ENCODE results near the gene SERPINE3.

DNA sequence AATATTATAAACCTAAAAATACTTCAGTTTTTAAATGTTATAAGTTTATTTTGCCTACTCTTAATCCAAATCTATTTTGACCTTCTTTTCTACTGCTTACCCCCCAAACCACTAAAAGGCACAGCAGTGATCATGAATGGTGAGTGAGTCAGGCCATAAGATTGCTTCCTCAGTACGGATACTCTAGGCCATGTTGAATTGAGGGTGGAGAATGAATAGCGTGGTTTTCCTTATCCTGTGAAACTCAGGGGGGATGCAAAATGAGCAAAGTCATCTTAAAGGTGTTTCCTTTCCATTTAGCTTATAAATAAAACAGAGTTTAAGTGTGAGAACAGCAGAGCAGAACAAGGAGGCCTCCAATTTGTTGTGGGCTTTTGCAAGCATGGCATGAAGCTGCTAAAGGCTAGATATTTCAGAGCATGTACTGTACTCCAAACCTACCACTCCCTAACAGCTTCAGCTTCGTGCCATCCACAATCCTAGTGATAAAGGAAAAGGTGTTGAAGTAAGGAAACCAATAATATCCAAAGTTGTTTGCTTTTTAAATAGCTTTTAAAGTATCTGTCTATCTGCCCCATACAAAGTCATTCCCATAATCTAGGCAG lies 25.0 kb downstream of the SERPINE3 start:
- TF ChIP-seq, protein P1, sequence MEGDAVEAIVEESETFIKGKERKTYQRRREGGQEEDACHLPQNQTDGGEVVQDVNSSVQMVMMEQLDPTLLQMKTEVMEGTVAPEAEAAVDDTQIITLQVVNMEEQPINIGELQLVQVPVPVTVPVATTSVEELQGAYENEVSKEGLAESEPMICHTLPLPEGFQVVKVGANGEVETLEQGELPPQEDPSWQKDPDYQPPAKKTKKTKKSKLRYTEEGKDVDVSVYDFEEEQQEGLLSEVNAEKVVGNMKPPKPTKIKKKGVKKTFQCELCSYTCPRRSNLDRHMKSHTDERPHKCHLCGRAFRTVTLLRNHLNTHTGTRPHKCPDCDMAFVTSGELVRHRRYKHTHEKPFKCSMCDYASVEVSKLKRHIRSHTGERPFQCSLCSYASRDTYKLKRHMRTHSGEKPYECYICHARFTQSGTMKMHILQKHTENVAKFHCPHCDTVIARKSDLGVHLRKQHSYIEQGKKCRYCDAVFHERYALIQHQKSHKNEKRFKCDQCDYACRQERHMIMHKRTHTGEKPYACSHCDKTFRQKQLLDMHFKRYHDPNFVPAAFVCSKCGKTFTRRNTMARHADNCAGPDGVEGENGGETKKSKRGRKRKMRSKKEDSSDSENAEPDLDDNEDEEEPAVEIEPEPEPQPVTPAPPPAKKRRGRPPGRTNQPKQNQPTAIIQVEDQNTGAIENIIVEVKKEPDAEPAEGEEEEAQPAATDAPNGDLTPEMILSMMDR (IDR thresholded peaks at IDR 0.05), result no peak
- TF ChIP-seq EZH2phosphoT487 (IDR thresholded peaks at IDR 0.05), result no peak
